Stimulated activated CD4-positive, alpha-beta T cell treated with anti-CD3 and anti-CD28 coated beads, Interleukin-1b, Interleukin-23, amount 100 ng/mL, for 48 hours (primary cell): ENCODE measurements around the gene MYRIP.
"Not testable (repeated sequence)": the region's sequence is repeated elsewhere in the genome, so short reads cannot be mapped to it uniquely, and the experiment has no call there.

Experiments
- DNase-seq: peaks from one replicate; pipeline ENCODE4 v3.0.0-alpha.2; 2020

The MYRIP gene

DNA sequence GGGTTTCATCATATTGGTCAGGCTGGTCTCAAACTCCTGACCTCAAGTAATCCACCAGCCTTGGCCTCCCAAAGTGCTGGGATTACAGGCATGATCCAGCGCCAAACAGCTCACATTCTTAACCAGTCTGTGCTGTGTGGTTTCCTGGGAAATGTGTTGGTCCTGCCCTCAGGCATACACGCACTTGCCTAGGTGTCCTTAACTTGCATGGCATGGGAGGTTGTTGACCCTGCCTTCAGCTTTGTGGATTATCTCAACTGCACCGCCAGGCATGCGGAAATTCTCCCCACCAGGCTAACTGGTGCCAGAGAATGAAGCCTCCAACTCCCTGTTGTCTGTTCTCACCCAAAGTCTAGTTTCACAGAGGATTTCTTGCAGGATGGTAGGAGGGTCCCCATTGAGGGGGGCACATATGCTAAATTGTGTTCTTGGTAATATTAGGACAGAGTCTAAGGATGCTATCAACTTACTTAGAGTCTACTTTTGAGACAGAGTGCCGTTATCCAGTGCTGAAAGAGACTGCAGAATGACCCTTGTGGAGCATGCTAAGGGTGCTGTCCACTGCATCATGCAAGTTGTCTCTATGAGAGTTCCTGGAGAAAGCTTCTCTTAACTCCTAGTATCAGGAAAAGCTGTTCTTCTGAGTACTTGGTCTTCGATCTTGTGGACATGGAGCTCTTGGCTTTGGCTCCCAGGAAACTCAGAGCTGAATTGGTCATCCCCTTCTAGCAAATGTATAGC lies 438.5 kb downstream of the MYRIP start:
- no peak for DNase-seq

DNA sequence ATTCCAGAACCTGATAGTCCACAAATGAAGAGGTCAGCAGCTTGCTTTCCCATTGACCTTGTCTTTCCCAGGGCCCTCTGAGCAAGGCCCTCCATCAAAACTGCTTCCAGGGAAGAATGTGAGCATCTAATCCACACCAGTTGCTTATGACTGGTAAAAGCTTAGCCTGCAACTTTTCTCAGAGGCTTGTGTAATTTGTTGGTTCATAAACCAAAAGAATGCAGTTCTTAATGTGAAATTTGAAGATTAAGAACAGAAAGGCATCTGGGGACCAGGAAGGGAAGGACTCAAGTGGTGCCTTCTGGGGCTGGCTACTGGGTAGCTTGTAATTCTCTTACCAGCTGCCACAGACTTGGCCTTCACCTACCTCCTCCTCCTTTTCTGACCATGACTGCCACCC lies 439.2 kb downstream of the MYRIP start:
- DNase-seq = no peak

DNA sequence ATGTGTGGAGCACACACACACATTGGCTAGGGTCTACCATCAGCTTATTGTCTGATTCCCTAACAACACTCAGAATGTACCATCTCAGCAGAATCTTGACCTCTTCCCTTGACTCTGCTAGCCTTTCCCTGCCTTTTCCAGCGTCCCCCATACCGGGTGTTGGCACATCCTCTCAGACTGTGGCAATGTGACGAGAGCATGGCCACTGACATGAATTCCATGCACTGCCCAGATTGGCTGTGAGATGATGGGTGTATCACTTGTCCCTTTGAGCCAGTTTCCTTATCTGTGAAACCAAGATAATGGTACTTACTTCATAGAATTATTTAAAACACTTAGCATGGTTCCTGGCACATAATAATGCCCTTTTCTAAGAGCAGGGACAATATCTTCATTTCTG lies 439.8 kb downstream of the MYRIP start:
- DNase-seq = no peak

DNA sequence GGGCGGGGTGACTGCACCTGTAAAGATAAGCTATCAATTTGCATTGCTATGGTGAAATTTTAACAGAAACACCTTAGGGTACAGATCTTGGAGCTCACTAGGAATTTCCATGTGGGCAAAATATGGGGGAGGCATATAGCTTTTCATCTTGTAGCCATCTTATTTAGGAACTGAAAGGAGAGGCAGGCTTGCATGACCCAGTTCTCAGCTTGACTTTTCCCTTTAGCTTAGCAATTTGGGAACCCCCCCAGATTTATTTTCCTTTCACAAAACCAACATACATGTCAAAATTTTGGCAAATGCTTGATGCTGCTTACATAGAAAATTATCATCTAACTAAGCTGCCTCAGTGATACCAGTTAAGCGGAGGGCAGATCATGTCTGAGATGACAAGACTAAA lies 445.1 kb downstream of the MYRIP start:
- no peak for DNase-seq

DNA sequence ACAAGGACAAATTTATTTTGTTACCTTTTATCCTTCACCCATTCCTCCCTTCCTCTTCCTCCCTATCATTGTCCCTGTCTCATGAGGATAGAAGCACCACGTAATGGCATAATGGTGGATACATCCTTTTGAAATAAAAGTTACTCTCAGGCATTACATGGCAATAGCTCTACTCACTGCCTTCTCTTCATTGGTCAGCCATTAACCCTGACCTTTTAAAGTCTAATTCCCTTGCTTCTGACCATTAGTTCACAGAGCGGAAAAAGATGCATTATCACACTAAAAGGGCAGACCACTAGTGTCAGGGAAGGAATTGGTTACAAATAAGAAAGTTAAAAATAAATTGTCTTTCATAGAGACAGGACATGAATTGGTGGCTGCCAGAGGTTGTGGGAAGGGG lies 445.5 kb downstream of the MYRIP start:
- no peak for DNase-seq

DNA sequence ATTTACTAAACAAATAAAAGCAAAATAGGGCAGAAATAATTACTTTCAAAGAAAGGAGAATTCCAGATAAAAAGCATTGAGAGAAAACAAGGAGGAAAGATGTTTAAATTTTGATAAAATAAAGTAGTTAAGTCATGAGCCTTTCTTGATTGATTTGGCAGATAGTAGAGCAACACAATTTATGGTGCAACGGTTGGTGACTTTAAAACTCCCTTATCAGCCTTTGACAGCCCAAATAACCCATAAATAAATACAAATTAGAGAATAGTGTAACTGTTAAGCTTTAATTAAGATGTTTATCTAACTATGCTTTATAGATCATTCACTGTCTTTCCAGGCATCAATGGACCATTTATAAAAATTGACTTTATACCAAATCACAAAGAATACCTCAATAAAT lies 446.1 kb downstream of the MYRIP start:
- DNase-seq = no peak

DNA sequence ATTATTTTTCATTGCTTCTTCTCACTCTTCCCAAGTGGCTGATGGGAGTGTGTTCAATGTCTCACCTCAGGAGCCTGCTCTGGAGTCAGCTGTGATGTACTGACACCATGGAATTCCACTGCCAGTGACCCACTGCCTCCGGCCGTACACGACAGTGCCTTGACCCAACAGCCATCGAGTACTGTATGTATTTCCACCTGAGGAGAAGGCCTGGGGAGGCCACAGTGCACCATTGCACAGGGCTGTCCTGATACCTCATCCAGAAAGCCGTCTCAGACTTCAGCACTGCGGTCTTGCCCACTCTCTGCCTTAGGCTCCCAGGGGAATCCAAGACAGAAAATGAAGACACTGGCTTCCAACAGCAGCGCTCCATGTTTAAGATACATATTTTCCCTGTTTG lies 448.7 kb downstream of the MYRIP start:
- DNase-seq = no peak

DNA sequence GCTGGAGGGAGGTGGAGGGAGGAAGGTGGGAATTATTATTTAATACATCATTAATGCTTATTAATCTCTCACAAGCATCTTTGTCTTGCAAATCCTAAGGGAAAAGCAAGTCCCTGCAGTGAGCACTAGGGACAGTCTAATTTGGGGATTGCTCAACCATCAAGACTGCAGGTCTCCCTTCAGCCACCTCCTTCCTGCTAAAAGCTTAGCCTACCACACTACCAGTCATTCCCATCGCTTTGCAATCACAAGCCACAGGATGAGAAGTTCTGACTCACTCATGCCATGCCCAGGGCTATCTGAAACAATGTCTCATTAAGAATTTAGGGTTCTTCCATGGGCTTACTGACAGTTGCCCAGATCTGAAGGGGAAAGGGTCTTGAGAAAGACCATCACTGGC lies 449.1 kb downstream of the MYRIP start:
- DNase-seq = peak; percentile 1

DNA sequence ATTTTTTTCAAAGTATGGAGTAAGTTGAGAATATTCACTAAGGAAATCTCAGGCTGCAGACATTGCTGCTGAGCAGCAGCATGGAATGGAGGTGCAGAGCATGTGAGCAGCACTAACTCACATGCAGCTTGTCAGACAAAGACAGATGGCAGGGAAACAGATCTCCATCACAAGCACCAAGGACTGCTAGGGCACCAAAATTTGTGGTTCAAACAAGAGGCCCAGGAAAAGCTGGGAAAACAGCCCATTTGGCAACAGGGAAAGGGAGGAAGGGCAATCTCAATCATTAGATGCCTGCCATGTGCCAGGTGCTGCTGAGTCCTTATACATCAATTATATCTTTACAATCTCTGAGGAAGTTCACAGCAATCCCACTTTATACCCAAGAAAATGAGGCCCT lies 452.9 kb downstream of the MYRIP start:
- DNase-seq = no peak

DNA sequence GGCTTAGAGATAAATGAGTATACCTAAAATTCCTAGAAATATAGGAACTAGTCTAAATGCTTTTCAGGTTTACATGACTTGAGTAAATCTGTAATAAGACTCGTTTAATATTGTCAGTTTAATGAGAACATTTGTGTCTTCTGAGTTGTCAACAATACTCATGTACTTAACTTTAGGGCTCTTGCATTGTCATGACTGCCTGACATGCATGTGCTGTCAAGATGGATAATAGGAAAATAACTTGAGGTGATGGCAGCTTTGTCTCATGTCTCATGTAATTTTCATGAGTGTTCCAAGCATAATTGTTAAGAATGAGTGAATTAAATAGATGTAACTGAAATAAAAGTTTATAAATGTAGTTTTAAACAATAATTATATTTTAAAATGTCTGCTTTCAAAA lies 455.0 kb downstream of the MYRIP start:
- no peak for DNase-seq

DNA sequence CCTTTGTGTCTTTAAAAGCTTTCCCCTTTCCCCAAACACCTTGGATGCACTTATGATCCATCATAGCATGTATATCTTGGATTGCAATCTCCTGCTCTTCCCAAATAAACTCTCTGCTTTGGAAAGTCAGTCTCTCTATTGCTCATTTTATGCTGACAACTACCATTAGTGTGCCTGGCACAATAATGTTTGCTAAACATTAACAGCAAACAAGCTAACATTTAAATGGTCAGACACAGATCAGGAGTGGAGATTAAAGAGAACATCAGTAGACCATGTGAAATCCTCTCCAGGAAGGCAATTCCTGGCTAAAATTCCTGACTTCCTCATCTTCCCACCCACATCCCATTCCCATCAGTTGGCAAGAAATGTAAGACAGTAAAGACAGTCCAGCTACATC lies 455.8 kb downstream of the MYRIP start:
- DNase-seq = no peak

DNA sequence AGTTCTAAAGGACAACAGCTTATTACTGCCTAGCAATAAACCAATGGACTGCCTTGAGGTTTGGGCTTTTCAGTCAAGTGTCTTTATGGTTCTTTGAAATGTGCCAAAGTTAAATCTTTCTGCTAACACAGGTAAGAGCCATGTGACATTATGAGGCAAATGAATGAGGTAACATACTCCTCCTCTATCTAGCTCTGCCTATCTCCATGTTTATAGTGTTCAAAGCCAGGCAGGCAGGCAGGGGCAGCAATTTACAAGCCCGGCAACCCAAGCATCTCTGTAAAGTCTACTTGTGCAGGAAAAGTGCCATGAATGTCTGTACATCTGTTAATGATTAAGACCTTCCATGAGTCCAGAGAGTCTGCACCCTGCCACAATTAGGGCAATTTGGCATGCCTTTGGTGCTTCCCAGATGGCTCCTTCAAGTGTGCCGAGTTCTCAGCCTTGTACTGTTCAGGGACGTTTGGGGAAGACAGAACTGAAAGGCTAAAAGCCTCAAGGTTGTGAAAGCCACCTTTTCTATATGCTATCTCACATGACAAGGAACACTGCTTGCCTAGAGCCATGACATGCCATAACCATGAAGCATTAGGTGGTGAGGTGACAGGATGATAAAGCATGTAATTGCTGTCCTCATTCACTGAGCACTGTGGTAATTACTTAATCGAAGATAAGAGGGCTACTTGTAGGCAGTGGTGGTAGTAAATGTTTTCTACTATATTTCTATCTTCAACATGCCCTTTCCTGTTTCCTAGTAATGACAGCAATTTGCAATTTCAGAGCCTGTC lies 458.7 kb downstream of the MYRIP start:
- no peak for DNase-seq

DNA sequence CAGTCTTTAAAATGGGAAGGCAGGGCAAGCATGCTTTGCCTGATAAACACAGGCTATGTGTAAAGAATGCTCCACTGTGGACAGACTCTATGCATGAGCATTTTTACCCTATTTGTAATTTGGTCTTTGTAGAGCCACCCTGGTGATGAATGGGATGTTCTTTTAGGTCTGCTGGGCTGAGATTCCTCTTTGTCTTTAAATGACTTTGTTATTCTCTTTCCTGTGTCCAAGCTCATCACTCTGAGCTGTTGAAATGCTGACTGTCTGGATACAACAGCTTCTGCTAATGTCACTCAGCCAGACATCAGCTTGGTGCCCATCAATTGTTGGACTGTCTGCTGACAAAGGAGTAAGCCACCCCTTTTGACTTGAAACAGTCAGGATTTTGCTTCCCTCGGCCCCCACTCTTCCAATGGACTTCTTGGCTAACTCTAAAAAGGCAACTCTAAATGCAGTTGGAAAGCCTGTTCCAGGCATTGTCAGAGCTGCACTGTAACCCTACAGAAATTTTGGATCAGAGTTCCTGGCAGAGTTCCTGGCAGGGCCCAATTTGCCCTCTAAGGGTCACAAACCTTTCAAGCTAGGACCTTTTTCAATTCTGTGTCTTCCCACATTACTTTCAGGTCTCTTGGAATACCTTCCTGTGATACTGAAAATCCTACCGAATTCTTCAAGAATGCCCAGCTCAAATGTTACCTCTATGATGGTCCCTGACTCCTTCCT lies 459.6 kb downstream of the MYRIP start:
- no peak for DNase-seq

DNA sequence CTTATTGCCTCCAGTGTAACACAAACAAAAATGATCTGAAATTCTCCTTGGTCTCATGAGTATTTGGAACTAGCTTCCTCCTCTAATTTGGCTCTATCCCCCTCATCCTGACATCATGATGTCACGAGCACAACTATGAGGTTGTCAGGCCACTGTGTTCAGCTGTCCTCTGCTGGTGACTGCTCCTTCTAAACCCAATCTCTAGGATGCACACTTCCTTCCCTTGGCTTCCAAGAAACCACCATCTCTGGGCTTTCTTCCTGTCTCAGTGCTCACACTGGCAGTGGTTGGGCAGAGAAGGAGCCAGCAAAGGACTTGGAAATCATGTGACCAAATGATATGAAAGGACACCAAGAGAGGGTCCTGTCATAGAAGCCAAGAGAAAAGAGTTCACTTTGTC lies 469.4 kb downstream of the MYRIP start:
- no peak for DNase-seq

DNA sequence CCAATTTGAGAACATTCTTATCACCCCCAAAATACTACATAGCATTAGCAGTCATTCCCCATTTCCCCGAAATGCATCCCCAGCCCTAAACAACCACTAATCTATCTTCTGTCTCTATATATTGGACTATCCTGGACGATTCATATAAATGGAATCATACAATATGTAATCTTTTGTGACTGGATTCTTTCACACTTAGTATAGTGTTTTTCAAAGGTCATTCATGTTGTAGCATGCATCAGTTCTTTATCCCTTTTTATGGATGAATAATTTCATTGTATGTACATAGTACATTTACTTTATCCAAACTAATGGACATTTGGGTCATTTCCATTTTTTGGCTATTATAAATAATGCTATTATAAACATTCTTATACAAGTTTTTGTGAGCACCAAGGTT lies 472.6 kb downstream of the MYRIP start:
- no peak for DNase-seq

DNA sequence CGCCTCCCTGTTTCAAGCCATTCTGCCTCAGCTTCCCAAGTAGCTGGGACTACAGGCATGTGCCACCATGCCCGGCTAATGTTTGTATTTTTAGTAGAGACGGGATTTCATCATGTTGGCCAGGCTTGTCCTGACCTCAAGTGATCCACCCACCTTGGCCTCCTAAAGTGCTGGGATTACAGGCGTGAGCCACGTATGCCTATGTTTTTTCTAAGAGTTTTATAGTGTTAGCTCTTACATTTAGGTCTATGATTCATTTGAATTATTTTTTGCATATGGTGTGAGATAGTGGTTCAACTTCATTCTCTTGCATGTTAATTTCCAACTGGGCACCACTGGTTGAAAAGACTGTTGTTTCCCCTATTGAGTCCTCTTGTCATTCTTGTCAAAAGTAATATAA lies 473.6 kb downstream of the MYRIP start:
- DNase-seq = not testable (repeated sequence)

DNA sequence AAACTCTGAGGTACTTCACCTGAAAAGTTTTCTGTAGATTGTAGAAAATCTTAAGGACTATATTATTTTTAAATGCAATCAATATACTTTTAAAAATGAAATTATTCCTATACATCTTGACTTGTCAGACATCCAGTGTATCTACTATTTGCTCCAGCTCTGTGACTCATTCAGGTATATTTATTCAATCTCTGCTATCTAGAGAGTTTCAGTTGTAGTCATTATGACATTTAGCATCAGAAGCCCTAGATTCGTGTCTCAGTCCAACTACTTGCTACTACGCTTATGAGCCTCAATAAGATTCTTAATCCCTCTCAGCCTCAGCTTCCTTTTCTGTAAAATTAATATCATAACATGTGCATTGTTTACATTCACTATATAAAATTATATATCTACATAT lies 477.8 kb downstream of the MYRIP start:
- no peak for DNase-seq

DNA sequence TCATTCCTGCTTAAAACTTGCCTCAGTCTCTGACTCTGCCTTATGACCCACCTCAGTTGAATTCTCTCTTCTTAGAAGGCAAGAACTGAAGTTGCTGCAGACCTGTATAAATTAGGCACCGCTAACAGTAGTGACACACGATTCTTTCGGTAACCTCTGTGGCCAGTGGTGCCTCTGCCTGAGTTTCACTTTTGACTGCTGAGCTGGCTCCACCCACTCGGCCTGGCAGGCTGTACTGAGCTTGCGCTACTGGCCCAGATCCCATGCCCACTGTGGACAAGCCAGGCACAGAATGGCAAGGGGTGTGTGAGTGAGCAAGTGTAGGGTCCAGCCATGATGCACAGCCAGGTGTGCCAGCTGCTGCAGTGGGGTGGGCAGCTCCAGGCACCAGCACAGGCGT lies 481.0 kb downstream of the MYRIP start:
- no peak for DNase-seq

DNA sequence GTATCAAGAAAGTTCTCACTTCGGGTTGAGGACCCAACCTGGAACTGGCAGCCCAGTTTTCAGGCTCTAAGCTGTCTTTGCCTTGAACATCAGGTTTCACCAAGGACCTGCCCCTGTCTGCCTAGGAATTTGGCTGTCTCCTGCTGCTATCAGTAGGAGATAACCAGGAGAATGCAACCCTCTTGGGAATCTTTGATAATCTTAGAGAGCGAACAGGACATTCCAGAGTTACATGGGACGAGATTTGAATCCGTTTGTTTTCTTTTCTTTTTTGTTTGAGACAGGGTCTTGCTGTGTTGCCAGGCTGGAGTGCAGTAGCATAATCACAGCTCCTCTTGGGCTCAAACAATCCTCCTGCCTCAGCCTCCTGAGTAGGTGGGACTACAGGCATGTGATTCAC lies 482.1 kb downstream of the MYRIP start:
- DNase-seq = no peak

DNA sequence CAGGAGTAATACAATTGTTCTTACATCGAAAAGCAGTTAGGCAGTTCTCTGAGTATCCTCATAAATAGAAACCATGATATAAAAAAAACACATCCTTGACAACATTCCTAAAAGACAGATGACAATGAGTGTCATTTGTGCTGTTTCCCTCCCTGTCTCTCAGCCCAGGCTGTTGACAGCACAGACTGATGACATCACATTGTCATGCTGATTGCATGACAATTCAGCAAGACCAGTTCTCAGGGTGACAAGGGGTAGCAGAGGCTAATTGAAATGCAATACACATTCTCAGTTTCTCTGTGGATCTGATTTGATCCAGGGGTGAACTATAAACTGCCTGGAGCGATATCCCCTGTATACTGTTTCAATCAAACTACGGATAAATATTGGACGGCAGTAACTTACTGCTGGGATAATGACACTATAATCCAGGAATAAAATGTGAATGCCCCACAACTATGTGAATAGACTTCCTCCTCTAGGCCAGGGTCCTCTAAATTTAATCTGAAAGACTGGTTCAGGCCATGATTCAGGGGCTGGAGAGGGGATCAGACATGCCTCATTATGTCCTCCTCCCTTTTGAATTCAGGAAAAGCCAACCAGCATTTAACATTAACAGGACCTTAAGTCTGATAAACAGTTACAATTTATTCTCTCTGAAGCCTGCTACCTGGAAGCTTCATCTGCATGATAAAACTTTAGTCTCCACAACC lies 483.4 kb downstream of the MYRIP start:
- no peak for DNase-seq

DNA sequence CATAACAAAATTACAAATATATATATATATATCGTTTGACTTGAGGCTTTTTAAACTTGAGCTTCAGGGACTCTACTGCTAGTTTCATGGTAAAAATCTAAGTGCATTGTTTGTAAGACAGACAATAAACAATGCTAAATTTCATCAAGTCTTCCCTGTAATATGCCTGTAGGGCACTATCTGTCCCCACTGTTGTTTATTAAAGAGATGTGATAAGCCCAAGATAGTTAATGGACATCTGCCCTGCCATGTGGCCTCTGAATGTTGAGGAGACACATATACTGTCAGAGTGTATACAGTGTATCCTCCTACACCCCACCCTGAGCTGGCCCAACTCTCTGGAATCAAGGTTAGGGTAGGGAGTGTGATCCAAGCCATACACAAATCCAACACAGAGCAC lies 485.0 kb downstream of the MYRIP start:
- DNase-seq = no peak

DNA sequence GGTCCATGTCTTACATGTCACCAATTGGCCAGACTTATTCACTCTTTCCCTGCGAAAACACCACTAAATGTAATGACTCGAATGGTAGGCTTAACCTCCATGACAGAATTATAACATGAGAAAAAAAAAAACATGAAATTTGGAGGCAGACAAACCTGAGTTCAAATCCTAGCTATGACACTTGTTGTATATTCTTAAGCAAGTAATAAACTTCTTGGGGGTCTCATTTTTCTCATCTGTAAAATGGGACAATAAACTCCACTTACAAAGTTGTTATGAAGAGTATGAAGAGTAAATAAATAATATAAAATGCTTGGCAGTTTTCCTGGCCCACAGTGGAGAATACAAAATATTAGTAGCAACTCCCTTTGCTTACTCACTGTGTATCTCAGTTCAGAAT lies 488.7 kb downstream of the MYRIP start:
- no peak for DNase-seq

DNA sequence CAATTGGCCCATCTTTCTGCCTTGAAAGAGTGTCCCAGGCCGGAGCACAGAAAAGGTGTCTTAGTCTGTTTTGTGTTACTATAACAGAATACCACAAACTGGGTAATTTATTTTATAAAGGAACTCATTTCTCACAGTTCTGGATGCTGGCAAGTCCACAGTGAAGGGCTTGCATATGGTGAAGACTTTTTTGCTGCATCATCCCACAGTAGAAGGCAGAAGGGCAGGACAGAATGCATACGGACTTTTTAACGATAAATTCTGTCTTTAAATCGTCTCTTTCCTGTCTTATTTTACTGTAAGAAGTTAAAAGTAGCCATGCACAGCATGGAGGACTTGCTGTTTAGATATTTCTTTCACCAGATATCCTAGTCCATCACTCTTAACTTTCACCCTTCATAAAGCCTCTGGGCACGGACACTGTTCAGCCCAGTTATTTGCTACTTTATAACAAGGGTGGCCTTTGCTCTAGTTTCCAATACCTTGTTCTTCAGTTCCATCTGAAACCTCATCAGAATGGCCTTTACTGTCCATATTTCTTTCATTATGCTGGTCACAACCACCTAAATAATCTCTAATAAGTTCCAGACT lies 489.8 kb downstream of the MYRIP start:
- DNase-seq = no peak
